SK-N-MC (cell line): Measurements from ENCODE around the gene ZDBF2.

Experiments used
- EZH2 ChIP-seq: fragments of 200-600 bp; sonication (generic); IDR thresholded peaks from one replicate; pipeline ENCODE4 v1.6.1; 2017; ENCODE audit warnings: antibody characterized with exemption
- FOXP2 ChIP-seq: optimal IDR thresholded peaks from 2 replicates; pipeline ENCODE3; 2011; ENCODE audit warnings: mild to moderate bottlenecking, moderate library complexity; ENCODE audit not compliant: insufficient read depth; ENCODE audit errors: extremely low read length, control extremely low read depth

DNA sequence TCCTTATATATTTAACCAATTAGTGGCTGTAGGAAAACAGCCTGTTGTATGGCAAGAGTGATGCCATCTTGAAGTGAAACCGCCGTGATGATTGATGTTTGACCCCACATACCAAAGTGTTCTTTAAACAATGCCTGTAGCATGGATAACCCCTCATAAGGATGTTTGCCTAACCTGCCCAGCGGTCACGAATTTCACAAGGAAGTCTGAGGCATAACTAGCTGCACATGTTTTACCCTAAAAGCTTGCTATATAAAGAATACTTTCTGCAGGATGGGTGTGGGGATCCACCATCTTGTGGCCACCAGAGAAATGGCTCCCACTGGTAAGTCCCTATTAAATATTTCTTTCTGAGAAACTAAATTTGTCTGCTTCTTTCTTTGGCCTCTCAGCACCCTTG lies 68.7 kb downstream of the ZDBF2 start:
- no peak for TF ChIP-seq FOXP2
- TF ChIP-seq EZH2 = no peak
